Body of pancreas (tissue), 4 donors: ENCODE data around the gene LDLRAD3.

Experiments used
- POLR2A ChIP-seq, 3 donors: fragments of 450-650 bp; IDR thresholded peaks; one replicate each; pipeline ENCODE4 v1.6.1; 2016; ENCODE audit warnings: antibody characterized with exemption in 3 of 3, mild to moderate bottlenecking in 2 of 3
- TF ChIP-seq, protein P1 (sequence below), 7 experiments: fragments of 450-650 bp in 4 of 7; fragments of 200-600 bp in 3 of 7; sonication (generic) in 3 of 7; IDR thresholded peaks; one replicate each; pipeline ENCODE4 v1.5.1; 2016 to 2019; ENCODE audit warnings: antibody characterized with exemption in 7 of 7

- TF ChIP-seq, protein P1, sequence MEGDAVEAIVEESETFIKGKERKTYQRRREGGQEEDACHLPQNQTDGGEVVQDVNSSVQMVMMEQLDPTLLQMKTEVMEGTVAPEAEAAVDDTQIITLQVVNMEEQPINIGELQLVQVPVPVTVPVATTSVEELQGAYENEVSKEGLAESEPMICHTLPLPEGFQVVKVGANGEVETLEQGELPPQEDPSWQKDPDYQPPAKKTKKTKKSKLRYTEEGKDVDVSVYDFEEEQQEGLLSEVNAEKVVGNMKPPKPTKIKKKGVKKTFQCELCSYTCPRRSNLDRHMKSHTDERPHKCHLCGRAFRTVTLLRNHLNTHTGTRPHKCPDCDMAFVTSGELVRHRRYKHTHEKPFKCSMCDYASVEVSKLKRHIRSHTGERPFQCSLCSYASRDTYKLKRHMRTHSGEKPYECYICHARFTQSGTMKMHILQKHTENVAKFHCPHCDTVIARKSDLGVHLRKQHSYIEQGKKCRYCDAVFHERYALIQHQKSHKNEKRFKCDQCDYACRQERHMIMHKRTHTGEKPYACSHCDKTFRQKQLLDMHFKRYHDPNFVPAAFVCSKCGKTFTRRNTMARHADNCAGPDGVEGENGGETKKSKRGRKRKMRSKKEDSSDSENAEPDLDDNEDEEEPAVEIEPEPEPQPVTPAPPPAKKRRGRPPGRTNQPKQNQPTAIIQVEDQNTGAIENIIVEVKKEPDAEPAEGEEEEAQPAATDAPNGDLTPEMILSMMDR (IDR thresholded peaks at IDR 0.05), result no peak
- no peak for TF ChIP-seq POLR2A (IDR thresholded peaks at IDR 0.05)
Observed at GRCh38 chr11:36193290-36193619, 249.4 kb downstream of the LDLRAD3 start.
